ENCODE data around the gene NPFFR1.

GRCh38 chr10:70295321-70295720 lies 11.5 kb upstream of the NPFFR1 start:
- TF ChIP-seq, protein P1, sequence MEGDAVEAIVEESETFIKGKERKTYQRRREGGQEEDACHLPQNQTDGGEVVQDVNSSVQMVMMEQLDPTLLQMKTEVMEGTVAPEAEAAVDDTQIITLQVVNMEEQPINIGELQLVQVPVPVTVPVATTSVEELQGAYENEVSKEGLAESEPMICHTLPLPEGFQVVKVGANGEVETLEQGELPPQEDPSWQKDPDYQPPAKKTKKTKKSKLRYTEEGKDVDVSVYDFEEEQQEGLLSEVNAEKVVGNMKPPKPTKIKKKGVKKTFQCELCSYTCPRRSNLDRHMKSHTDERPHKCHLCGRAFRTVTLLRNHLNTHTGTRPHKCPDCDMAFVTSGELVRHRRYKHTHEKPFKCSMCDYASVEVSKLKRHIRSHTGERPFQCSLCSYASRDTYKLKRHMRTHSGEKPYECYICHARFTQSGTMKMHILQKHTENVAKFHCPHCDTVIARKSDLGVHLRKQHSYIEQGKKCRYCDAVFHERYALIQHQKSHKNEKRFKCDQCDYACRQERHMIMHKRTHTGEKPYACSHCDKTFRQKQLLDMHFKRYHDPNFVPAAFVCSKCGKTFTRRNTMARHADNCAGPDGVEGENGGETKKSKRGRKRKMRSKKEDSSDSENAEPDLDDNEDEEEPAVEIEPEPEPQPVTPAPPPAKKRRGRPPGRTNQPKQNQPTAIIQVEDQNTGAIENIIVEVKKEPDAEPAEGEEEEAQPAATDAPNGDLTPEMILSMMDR (conservative IDR thresholded peaks at IDR 0.05; ENCODE audit: low read length): no peak
- TF ChIP-seq EZH2phosphoT487 (IDR thresholded peaks at IDR 0.05; ENCODE audit: borderline replicate concordance, low read depth, low read length): no peak
